Brain pericyte (primary cell): ENCODE data around the gene DLG2.

ENCODE experiments used
- DNase-seq: peaks from one replicate; pipeline ENCODE4 v3.0.0-alpha.2; 2012; ENCODE audit warnings: low read depth, low spot score

The DLG2 gene

DNA sequence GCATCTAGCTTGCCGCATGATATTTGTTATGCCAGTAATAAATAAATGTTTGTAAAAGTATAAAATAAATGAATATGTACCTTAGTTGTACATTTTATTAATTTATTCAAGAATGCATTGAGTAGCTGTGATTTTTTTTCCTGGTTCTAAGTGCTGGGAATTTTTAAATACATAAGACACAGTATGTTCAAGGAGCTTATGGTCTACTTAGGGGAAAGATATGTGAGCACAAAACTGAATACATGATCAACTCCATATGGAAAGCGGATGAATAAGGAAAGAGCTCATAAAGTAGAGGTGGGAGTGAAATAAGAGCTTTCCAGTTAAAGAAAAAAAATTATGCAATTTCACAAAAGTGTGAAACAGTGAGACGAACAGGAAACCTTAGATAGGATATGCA is 1396.7 kb downstream of the DLG2 start:
- DNase-seq = no peak

DNA sequence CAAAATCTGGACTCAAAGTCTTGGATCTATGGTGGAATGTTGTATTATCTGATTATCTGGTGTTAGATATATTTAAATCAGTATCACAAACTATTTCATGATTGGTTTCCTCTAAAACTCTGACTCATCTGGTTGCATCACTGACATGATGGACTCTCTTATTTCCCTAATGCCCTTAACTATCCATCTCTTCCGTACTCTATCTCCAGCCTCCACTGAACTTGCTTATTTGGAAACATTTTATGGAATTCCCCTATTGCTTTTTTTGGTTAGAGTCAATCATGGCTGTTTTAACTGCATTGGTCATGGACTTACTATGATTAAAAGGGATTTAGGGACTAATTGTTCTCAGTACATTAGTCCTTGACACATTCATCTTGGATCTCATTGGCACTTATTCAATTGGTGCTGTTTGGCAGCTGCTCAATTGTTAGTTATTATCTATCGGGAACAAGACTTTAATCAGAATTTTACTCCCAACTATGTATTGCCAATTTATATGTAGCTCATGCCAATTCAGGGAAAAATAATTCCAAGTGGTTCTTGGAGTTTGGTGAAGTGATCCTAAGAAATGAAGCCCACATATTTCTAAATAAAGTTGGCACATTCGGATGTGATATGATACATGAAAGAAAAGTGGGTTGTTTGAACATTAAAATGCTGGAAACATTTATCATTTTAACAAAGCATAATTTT is 1399.0 kb downstream of the DLG2 start:
- DNase-seq = no peak

DNA sequence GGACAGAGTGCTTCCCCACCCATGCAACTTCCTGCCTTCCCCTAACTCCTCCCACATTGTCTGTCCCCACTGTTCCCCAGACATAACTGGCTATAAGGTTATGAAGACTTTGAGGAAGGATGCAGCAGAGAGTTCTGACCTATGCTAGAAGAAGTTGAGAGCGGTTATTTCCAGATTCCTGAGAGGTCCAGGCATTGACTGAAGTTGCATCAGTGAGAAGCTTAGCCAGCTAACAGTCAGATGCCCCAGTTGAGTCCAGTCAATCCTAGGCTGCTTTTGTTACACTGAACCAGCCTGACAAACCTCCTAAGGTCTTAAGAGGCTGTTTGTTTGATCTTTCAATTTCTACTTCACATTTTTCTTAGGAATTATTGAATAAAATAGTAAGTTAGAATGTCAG is 1403.1 kb downstream of the DLG2 start:
- DNase-seq = no peak

DNA sequence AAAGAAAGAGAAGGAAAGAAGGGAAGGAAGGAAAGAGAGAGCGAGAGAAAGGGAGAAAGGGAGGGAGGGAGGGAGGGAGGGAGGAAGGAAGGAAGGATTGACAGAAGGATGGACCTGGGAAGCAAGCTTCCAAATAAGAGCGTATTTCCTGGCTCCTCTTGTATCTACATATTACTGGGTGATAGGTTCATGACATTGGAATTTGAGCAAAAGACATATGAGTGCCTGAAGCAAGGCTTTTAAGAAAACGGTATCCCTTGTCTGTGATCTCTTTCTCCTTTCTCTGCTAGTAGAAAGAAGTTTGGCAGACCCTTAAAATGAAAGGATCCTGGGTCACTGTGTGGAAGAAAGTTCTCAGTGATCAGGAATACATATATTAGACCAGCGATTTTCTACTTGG is 1408.8 kb downstream of the DLG2 start:
- no peak for DNase-seq

DNA sequence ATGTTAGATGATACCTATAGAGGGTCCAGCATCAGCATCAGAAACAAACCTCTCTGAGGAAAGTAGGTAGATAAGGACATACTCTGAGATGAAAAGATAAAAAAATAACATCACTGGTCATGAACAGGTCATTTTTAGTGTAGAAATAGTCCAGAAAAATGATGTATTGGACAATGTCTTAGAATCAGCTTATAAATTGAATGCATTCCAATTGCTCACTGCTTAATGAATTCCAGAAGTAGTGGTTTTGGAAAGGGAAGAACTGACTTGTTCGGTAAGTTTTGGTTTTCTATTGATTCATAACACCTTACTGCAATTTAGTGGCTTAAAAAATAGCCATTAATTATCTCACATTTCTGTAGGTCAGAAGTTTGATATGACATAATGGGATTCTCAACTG is 1411.5 kb downstream of the DLG2 start:
- no peak for DNase-seq

DNA sequence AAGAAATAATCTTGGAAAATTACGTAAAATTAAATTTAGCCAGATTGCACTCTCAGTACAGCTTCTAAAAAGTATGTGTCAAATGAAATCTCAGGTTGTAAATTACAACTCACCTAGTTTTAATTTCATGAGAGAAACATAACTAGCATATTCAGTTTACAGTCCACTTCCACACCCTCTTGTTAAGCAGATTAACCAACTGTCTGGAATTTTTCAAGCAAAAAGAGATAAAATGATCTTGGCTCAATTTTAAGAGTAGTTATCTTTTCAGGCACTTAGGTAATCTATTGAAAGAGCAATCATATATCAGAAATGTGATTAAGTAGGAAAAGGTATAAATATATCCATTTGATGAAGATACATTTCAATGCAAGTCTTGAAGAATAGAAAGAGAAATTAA is 1412.6 kb downstream of the DLG2 start:
- DNase-seq = no peak

DNA sequence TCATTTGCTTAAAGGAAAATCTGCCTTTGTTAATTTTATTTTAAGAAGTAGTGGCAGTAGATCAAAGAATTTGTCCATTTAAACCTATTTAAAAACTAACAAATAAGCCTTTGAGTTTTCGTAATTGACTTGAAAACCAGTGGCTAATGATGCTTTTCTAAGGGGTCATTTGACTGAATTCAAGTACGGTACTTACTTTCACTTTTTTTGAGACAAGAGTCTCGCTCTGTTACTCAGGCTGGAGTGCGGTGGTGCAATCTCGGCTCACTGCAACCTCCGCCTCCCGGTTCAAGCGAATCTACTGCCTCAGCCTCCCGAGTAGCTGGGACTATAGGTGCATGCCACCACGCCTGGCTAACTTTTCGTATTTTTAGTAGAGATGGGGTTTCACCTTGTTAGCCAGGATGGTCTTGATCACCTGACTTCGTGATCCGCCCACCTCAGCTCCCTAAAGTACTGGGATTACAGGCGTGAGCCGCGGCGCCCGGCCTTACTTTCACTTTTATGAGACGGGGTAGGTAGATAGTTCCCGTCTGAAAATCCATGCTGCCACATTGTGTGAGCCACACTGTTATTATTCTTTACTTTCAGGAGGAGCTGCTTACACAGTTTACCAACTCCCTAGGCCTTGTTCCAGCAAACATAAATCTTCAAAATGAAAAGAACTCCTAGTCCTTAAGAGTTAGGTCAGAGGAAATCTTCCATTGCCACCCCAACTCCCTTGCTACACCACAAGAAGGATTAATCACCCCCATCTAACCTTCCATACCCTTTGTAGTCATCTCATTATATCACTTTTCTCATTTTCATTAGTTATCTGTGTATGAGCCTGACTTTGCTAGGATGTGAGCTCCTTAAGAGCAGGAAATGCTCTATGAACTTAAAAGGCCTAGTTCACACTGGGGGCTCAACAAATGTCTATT is 1414.4 kb downstream of the DLG2 start:
- DNase-seq = no peak

DNA sequence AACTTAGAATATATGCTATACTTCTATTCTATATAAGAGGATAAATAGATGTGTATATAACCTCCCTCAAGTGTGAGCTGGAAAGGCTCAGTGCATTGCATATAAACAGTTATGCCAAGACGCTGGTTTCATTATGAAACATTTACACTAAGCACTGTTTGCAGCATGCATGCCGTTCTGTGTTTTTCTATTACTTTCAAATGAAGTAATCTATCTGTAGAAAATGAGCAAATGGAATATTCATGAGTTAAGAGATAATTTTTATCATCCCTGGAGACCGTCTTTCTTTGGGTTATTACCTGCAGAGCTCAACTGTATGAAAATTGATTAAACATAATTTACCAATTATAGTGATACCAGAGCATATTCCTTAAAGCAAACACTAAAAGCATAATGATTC is 1415.2 kb downstream of the DLG2 start:
- no peak for DNase-seq

DNA sequence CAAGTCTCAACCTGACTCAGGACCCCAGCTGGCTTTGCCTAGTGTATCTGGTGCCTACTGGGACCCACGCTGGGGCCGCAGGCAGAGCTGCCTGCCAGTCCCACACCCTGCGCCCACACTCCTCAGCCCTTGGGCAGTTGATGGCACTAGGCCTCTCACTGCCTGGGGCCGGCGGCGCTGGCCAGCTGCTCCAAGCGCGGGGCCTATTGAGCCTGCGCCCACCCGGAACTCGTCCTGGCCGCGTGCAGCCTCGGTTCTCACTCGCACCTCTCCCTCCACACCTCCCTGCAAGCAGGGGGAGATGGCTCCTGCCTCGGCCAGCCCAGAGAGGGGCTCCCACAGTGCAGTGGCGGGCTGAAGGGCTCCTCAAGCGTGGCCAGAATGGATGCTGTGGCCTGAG is 1432.4 kb downstream of the DLG2 start:
- DNase-seq = no peak

DNA sequence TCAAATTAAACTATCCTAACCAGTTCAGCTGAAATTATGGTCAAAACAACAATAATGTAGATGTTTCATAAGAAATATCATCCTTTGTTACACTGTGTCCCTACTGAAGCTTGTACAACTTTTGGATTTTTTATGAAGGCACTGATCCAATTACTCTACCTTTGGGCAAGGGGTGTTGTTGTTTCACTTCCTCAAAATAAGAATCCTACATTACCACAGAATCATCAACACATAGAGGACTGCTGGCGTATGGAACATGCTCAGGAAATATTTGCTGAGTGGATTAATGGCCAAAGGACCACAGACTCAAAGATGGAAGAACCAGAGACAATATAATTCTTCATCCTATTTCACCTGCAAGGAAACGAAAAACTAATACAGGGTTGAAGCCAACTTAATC is 1433.4 kb downstream of the DLG2 start:
- no peak for DNase-seq

DNA sequence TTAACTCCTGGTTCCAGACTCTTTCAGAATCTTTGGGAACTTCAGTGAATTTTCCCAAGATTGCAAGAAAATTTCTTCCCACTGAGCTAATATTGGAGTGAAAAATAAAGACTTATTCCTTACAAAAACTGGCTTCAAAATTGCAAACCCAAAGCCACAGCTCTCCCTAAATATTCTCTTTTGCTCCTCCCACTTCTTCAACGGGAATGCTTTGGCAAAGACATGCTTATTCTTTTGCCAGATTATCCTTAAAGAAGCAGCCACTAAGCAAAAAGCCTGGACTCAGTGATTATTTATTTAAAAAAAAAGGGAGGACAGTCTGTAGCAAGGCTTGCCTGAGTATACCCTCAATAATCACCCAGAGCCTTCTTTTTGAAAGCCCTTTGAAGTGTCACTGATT is 1438.6 kb downstream of the DLG2 start:
- no peak for DNase-seq

DNA sequence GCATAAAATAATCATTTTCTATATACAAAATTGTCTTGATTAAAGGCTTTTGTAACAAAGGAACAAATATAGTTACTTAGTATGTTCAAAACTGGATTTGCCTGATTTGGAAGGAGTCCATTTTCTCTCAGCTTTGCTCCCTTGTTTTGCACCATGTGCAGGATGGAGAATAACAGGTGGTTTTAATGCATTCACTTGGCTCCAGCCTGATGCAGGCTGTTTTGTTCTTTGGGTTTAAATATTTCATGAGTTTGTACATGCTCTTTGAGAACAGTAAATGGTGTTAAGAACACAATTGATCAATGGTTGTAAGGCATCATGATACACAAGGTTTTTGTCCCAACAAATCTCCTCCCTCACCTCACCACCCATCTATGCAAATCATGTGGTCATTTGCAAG is 1454.1 kb downstream of the DLG2 start:
- no peak for DNase-seq

DNA sequence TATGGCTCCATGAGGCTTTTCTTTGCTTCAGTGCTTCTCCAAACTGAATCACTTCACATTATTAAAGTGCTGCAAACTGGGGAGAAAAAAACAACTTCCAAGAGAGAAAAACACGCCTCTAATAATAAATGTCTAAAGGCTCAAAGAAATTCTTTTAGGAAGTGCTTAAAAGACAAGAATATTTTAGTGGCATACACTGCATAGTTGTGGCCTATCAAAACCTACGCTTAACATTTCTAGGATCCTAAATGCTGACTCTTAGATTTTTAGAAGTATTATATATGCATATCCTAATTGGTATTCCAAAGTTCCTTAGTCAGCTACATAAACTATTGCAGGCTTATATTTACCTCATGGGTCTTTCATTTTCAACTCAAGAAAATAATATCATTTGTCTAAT is 1462.0 kb downstream of the DLG2 start:
- DNase-seq = no peak

DNA sequence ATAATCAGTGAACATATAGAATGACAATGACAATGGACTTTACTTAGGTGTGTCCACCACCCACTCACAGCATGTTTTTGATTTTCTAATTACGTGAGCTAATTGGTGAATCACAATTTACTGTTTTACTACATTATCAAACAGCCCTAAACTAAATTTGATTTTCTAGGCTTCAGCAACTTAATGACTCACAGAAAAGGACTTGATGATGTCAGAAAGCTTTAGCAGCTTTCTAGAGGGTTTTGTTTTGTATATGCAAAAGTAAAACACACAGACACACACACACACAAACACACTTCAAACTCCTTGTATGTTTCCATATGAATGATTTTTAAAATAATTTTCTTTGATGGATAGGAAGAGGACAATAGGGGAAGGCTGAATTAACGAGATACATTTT is 1462.4 kb downstream of the DLG2 start:
- DNase-seq = no peak

DNA sequence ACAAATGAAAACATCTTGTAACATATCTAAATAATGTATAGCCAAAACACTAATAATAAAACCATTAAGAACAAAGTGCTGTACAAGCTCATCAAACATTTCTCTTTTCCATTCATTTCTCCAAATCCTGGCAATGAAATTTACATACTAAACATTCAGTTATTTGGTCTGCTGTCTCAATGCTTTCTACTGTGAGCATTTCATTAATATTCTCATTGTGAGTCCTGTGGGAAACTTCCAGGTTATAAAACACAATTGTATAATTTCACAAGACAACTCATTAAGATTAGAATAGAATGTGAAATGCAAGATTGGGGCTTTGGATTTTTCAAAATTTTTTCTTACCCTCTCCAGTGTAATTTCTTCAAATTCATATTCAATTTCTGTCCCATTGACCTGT is 1464.0 kb downstream of the DLG2 start:
- no peak for DNase-seq

DNA sequence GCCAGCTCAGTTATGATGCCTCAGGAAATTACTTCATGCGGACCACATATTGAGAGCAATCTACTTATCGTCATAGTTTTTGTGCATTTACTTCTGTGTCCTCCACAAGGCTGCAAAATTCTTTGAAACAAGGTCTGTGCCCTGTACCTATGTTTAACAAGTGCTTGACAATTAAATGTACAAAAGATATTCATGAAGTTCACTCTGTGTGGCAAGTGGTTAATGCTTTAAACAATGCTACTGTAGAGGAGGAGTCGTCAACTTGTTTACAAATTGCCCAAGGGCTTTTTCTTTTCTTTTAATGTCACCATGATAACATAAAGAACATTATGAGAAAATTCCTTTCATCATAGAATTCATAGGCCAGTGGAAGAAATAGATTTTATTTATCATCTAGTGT is 1469.5 kb downstream of the DLG2 start:
- DNase-seq = no peak

DNA sequence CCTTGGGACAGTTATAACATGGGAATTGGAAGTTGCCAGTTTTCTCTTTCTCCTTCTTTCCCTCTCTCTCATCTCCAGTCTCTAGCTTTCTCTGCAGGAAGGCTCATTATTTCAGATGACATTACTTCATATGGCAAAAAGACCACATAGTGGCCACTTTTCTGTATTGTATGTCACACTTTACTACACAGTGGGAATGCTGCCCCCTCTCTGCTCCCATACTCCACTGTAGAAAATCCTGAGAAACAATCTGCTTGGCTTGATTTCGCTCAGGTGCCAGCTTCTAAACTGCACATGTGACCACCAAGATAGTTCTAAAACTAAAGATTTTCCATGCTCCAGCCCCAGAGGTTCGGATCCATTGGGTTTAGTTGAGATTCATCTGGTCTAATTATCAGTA is 1480.3 kb downstream of the DLG2 start:
- DNase-seq = no peak

DNA sequence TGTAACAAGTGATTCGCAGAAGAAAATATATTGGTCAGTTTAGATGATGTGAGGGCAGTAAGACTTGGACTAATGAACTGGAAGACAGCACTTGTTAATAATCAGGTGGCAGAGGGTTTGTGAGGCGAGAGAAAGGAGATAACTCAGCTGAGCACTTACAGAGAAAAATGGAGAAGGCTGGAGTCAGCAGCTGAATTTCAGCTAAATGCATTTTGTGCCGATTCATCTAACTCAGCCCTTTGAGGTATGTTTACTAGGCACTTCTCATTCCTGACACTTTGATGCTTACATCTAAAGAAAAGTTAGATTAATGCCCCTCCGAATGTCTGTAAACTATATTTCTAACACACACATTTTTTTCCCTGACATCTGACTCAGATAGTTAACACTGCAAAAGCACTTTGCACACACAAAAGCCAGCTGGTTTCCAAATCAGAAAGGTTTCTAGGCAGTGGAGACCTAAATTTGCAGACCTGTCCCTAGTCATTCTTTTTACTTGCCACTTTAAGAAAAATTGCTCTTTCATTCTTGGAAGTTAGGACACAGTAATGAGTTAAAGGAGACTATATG is 1481.4 kb downstream of the DLG2 start:
- no peak for DNase-seq

DNA sequence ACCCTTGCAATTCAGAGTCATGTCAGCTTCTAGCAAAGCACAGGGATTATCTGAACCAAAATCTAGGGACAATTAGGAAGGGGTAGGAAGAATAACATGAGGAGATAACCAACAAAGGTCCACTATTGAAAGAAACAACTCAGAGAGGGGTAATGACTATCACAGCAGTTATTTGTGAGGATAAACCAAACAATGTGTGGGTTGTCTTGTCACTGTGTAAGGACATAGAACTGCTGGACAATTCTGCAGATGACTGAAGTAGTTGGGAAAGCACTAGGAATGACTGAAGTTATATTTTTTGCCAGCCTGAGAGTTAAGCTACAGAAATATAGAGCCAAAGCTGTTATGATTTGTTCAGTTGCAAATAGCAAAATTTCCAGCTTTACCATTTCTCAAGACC is 1482.6 kb downstream of the DLG2 start:
- no peak for DNase-seq

DNA sequence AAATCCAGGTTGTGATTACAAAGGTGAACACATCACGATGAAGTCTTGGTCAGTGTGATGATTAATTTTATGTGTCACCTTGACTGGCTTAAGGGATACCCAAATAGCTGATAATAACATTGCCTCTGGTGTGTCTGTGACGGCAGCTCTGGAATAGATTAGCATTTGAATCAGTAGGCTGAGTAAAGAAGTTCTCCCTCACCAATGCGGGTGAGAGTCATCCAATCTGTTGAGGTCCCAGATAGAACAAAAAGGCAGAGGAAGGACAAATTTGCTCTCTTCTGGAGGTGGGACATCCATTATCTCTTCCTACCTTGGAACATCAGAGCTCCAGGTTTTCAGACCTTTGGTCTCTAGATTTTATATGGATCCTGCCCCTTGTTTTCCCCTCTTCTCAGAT is 1484.7 kb downstream of the DLG2 start:
- DNase-seq = no peak

DNA sequence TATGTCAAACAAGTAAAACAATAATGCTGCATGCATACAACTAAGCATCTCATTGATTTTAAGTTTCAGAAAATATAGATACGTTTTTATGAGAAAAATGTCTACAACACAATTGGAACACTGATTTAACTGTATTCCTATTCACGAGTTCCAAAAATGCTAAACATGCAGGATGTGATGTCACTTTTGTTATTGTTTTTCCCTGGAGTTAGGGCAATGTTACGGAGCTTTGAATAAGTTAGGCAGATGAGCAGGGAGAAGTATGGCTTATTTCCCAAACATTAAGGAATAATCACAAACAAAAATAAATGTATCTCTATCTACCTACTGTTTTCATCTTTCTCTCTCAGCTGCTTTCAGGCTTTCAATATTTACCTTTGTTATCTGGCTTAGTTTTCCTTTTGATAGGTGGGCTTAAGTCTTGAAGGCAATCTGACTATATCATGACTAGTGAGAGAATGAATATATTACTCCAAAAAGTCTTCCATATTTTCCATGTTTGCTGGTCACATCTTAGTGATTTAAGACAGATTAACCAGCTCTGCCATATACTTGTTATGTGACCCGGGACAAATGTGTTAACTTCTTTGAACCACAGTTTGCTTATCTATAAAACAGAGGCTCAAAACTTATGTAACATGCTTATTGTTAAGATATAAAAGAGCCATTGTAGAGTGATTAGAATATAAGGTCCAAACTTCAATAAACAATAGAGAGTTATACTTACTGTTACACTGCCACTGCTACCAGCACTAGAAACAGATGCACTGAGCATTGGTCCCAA is 1486.6 kb downstream of the DLG2 start:
- no peak for DNase-seq

DNA sequence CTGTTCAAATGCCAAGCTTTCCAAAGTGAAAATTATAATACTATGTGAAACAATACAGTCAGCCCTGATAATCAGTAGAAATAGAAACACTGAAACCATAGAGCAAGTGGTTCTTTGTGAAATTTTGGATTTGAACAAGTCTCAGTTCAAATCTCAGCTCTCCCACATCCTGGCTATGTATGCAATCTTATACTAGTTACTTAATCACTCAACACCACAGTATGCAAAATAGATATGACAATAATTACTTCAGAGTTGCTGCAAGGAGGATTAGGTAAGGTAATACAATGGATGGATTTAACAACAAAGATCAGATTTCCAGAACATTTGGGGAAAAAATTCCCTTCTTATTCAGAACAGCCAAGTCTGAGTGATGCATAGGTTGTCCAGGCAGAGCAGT is 1489.2 kb downstream of the DLG2 start:
- no peak for DNase-seq
